ENCODE data around the gene IRF6.
A peak's percentile ranks its signal among the peaks of the same experiment; 100 is the strongest.

Gene IRF6

DNA sequence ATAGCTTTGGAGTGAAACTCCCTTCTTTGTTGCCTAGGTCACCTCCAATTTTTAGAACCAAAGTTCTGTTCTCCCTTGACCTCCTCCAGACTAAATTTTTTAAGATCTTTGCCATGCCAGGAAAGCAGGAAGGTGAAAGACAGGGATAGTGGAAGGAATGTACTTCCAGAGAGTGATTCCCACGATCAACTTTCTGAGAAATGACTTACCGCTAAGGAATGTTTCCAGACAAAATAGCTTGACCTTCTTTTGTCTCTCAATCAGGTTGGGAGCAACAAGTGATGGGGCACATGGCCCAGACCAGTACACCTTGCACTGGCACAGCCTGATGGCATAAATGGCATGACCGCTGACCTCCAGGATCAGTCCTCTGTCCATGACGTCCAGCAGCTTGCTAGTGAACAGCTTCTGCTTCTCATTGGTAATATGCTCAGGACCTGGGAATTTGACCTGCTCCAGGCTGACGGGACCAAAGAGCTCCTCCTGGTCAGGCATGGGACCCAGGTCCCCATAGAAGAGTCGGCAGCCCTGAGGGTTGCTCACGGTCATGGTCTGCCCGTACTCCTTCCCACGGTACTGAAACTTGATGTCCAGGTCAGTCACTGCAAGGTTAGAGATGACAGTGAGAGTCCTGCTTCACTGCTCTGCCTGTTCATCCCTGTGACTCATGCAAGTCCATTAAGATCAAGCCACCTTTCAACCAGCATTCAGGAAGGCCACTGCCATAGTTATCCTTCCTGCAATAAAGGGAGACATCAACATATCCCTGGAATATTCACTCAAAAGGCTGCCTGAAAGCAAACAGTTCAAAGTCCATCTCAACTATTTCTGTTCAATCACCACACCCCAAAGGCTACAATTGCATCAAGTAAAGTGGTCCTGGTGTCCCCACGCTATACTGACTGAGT is 15.4 kb downstream of the IRF6 start:
- DNase-seq (ENCODE audit: low read depth) = no peak

DNA sequence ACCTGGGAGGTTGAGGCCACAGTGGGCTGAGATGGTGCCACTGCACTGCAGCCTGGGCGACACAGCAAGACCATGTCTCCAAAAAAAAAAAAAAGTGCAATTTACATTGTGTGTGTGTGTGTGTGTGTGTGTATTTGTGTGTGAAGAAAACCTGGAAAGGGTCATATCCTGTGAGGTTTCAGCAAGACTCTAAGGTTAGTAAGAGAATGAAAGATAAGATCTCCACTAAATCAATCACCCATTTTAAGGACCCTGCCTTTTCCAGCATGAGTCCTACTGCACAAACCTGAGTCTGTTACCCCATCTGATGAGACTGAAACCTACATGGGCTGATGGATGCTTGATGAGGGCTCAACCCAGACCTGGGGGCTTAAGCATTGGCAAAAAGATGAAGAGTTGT is 16.7 kb downstream of the IRF6 start:
- no peak for DNase-seq (ENCODE audit: low read depth)

DNA sequence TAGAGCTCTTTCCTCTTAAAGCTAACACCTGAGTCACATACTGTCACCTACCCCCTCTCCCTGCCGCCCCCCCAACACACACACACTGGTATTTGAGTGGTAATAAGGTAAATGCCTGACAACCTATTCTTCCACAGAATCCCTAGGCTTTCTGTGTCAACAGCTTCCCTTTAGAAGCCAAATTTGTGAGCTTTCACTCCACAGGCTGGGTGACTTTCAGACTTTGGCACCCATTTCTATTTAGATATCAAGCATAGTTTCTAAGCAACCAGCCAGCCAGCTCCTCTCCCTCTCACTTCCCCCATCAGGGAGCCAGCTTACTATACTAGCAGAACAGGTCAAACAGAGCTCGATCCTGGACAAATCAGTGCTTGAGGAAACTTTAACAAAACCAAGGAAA is 18.4 kb downstream of the IRF6 start:
- DNase-seq (ENCODE audit: low read depth) = no peak

DNA sequence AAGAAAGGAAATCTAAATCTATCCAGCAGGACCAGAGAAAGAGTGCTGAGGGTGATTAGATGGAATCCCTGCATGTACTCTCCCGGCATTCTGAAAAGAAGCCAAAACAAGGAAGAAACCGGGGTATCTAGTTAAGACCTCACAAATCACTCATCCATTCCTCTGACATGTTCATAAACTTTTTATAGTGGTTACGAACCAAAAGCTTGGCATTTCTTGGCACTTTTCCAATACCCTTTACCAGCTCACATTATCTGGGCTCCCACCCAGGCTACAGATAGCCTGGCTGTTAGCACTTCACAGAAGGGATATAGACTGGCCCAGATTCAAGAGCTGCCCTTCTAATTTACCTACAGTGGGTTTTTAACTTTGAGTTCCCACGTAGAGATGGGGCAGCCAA is 19.8 kb downstream of the IRF6 start:
- no peak for DNase-seq (ENCODE audit: low read depth)

DNA sequence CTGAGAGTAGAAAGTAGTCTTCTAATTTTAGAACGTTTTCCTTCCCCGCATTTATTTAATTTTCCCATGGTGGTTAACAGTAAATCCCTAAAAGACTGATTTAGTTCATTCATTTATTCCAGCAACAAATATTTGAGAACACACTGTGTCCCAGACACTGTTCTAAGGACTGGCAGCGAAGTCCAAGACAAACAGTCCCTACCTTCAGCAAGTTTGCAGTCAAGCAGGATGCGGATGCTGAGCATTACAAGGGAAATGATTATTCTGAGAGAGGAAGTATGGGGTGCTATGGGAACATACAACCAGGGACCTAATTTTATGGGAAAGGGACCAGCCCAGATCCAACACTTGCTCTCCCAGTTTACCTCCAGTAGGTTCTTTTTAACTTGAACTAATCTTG is 20.4 kb downstream of the IRF6 start:
- no peak for DNase-seq (ENCODE audit: low read depth)

DNA sequence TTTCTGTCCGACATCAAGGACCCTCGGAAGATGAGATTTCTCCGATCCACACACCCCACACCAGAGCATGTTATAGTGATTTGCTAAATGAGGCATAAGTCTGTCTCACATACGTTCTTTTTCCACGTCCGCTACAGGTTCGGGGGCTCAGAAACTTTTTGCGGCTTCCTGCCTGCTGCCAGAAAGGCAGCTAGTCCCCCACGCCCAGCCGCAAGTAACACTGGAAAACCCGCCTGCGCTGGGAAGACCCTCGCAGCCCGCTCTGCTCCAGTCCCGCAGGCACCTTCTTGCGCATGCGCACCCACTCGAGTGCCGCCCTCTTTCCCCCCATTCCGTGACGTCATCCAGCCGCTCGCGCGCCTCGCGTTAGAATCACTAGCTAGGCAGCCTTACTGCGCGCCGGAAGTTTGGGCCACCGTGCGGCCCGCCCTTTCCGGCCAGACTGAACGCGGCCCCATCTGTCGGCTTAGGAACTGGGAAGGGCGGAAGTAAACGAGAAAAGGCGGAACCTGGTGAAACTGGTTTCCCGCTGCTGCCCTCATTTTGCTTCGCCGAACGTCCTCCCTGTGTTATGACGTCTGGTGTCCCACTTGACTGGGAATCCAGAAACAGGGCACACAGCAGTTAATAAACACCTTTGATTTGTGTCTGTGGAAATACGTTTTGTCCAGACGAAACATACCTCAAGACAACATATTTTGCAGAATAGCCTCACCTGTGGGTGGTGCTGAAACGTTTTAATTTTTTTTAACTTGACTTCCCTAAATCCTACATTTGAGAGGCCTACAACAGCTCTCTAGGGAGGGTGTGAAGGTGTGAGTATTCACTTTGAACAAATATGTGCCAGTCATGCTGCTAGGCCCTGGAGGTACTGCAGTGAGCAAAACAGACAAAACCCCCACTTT is 21.4 kb downstream of the IRF6 start, which contains the start of gene C1orf74:
C1orf74 (minus strand) TSS at position 295 of the 905 bp plus-strand sequence. CDS start 925 bp downstream, outside the sequence.
- peak; percentile 100 for DNase-seq (ENCODE audit: low read depth)

DNA sequence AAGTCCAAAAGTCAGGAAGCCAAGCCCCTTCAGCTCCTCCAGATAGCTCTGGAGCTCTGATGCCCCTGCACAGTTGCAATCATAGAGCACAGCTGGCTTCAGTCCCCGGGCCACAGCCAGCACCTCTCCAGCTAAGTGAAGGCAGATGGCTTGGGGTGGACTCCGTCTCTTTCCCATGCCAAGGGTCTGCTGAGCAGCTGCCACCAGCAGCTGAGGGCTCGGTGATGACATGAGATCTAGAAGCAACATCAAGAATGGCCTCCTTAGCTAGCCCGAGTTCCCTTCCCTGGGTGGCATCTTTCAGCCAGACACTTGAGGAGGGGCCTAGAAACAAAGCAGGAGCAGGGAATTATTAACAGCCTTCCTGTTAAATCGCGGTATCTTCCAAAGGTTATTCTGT is 22.6 kb downstream of the IRF6 start:
- DNase-seq (ENCODE audit: low read depth) = no peak

DNA sequence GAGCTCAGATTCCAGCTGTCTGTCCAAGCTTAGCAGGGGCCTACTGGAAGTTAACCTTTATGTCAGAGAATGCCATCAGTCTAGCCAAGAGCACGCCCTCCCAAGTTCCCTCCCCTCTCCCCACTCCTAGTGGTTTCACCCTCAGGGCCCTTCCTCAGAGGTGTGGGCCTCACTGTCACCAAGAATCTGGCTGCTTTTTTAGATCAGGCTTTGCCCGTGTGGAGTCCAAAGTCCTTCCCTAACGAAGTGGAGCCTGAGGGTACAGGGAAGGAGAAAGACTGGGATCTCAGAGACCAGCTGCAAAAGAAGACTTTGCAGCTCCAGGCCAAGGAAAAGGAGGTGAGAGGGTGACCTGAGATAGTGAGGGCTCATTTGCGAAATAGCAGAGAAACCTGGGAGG is 25.7 kb downstream of the IRF6 start:
- DNase-seq (ENCODE audit: low read depth) = no peak

DNA sequence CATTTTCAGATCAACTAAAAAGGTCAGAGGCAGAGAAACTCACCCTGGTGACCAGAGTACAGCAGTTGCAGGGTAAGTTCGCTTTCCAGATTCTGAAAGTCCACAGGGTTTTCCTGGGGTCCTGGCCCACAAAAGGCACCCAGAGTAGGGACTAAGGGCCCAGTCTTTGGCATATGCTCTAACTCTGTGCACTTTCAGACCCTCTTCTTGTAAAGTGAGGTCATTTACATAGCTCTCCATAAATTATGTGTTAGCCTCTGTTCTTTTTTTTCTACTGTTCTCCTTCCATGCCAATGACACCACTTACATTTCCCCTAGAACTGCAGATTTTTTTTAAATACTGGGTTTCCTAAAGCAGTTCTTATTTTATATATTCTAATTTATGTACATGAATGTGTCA is 27.8 kb downstream of the IRF6 start:
- DNase-seq (ENCODE audit: low read depth) = no peak

DNA sequence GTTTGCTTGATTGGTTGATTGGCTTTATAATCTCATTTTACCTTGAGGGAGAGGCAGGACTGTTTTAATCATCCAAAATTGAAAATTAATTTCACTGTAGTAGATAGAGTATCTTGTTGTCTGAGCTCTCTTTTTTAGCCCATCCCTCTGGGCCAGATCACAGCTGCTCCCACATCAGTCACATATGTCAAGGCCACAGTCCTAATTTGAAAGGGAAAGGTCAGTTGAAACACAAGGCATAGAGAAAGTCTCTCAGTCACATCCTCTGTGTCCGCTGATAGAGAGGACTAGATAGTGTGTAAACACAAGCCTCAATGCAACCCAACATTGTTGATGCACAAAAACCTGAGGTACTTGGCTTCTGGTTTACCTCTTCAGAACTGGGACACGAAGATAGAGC is 28.4 kb downstream of the IRF6 start:
- no peak for DNase-seq (ENCODE audit: low read depth)

DNA sequence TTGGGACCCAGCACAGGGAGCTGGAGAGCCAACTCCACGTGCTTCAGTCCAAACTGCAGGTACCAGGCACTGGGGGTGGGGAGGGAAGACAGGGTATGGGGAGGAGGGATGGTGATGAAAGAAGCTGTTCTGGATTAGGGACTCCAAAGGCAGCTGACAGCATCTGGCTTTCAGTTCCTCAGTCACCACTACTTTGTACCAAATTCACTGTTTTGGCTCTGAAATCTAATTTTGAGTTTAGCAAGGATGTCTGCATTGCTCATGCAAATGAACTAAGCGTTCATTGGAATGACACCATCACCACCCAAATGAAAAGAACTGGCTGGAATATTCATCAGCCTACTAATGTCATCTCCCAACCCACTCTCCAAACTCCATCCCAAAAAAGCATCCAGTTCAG is 30.3 kb downstream of the IRF6 start:
- no peak for DNase-seq (ENCODE audit: low read depth)

DNA sequence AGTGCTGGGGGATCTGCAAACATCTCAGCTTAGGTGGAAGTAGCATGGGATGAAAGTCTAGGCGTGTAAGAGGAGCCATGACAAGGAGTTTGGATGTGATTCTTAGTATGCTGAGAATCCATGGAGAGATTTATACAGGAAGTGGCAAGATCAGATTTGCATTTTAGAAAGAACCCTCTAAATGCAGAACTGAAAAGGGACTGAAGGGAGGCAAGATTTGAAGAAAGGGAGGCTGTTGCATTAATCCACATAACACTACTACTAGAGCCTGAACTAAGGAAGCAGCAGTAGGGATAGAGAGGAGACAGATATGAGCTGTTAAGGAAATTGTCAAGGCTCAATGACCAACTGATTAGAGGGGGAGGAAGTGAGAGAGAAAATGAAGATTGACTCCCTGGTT is 31.4 kb downstream of the IRF6 start:
- no peak for DNase-seq (ENCODE audit: low read depth)

DNA sequence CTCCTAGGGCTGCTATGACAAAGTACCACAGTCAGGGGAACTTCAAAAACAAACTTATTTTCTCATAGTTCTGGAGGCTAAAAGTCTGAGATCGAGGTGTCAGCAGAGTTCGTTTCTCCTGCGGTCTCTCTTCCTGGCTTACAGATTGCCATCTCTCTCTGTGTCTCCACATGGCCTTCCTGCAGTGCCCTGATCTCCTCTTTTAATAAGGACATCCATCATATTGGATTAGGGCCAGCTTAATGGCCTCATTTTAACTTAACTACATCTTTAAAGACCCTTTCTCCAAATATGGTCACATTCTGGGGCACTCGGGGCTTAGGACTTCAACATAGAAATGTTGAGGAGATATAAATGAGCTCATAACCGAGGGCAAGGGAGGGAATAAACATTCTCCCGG is 33.8 kb downstream of the IRF6 start:
- no peak for DNase-seq (ENCODE audit: low read depth)

DNA sequence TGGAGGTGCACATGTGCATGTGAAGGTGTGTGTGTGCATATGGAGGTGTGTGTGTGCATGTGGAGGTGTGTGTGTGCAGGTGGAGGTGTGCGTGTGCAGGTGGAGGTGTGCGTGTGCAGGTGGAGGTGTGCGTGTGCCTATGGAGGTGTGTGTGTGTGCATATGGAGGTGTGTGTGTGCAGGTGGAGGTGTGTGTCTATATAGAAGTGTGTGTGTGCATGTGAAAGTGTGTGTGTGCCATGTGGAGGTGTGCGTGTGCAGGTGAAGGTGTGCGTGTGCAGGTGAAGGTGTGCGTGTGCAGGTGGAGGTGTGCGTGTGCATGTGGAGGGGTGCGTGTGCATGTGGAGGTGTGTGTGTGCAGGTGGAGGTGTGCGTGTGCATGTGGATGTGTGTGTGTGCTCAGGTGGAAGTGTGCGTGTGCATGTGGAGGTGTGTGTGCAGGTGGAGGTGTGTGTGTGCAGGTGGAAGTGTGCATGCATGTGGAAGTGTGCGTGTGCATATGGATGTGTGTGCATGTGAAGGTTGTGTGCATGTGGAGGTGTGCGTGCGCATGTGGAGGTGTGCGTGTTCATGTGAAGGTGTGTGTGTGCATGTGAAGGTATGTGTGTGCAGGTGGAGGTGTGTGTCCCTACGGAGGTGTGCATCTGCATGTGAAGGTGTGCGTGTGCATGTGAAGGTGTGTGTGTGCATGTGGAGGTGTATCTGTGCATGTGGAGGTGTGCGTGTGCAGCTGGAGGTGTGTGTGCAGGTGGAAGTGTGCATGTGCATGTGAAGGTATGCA is 35.1 kb downstream of the IRF6 start:
- DNase-seq (ENCODE audit: low read depth) = no peak

DNA sequence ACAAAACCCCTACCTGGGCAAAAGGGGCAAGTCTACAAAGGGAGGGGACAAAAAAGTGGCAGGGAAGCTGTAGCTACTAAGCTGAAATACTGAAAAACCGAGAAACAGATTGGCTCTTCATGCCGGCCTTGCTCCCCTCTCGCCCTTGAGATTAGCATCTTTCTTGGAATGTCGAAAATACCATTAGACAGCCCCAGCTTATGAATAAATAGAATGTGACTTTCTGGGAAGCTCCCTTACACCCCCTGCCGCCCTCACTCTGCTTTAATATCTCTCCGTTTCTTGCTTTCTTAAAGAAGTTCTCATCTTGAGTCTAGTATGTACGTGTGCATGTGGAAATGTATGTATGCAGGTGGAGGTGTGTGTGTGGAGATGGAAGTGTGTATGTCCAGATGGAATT is 36.0 kb downstream of the IRF6 start:
- no peak for DNase-seq (ENCODE audit: low read depth)

DNA sequence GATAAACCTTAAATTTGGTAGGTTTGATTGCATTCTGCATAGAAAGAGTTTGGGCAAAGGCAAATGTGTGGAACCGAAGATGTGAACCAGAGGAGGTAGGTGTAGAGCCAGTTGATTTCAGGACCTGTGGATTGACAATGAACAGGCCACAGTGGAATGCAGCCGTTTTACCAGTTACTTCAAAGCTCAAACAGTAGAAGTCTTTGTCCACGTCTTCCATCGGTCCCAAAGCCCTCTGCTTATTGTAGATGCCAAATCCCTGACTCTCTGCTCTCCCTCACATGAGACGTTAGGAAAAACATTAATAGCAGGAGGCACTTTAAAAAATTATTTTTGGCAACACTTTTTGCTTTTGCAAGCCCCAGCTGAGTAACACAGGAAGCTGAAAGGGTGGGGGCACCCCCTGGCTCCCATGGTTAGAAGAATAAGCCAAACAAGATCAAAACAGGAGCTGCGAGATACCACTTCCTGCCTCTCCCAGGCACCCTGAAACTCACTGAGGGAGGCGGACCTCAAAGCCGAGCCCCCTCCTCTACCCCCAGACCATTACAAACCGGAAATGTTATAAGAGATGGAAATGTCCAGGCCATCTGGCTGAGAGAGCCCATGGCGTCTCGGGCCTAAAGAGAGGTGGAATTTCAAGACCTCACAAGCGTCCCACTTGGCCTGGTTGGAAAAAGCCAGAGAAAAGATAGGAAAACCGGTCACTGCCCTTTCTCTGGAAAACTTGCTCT is 36.6 kb downstream of the IRF6 start:
- no peak for DNase-seq (ENCODE audit: low read depth)

DNA sequence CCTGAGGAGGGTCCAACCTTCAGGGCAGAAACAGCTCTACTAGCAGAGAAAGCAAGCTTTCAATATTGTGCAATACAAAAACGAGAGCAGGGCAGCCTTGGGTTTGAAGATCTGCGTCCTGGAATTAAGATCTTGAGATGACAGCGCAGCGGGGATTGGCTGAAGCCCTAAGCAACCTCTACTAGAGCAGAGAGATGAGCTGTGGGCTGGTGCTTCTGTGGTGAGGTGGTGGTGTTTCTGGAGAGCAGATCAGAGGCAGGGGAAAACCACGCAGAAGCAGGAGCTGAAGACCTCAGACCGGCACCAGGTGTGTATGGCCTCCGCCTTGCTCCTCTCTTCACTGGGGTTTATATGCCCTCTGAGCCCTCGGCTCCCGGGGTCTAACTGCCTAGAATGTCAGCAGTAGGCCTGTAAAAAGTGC is 37.6 kb downstream of the IRF6 start:
- DNase-seq (ENCODE audit: low read depth) = no peak

DNA sequence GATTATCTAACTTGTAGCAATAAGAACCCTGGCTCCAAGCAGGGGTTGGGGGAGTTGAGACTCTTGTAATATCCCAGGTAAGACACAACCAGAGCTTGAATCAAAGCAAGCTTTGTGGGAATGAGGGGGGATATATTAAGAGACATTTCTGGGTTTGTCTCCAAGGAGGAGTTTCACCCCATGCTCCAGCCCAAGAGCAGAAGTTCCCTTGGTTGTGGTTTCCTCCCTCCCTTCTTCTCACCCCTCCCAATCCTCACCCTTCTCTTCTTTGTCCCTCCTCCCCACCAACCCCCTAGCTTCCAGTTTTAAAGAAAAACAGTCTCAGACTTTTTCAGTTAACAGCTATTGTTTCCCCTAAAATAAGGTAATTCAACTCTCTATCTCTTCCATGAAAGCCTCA is 38.2 kb downstream of the IRF6 start:
- no peak for DNase-seq (ENCODE audit: low read depth)

DNA sequence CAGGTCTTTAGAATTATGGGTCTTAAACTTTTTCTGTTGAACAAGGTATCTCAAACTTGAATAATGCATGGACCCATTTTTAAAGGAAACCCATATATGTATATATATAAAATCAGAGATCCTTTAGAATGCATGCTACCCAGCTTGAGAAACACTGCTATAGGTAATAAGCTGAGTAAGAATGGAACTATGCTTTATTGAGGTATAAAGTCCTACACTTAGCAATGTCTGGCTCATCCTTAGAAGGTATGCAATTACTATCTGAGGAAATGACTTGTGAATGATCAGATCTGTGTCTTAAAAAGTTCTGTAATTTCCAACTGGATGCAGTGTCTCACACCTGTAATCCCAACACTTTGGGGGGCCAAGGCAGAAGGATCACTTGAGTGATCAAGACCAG is 38.8 kb downstream of the IRF6 start:
- DNase-seq (ENCODE audit: low read depth) = no peak

DNA sequence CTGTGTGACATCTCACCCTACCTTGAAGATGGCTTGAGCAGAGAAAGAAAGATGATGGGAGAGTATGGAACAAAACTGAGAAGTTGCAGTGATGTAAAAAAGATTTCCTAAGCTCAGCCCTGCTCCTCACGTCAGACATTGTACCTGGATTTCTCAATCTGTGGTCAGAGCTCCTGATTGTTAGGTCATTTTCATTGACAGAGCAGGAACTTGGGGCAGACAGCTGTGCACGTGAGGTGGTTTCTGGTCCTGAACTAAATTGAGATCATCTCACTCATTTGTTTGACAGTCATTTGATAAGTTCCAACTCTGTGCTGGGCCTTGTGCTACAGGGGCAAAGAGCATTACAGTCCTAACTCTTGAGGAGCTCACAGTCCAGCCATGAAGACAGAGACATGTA is 39.9 kb downstream of the IRF6 start:
- DNase-seq (ENCODE audit: low read depth) = no peak

DNA sequence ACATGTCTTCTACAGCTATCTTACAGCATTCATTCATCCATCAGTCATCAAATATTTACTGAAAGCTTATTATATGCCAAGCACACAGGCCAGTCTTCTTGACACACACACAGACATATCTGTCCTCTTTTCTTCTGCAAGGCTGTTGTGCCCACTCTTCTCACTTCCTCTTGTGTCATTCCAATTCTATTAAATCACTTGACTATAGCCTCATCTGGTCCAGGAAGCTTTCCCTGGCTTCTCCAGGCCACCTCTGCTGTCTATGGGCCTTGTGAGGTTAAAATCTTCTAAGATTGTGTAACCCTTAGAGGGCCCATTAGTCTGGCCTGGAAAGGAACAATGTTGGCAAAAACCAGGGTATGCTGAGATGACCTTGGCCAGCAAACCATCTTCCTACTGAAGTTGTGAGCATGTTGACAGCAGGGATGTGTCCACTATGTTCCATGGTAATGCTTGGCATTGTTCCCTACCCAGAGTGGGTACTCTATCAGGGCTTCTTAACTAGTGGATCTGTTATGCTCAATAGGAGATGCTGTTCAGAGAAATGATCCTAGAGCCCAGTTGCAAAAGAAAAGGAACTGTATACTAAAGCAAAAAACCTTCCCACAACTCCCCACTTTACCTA is 44.8 kb downstream of the IRF6 start:
- DNase-seq (ENCODE audit: low read depth) = no peak

All from stimulated activated CD8-positive, alpha-beta memory T cell treated with anti-CD3 and anti-CD28 coated beads, Interleukin-15, amount 100 ng/mL, for 24 hours (primary cell).